Measurements from ENCODE around the gene COMMD1. TPM values are rescaled to one million over a fixed set of nuclear protein-coding genes. Genes with fewer than 3 reads are reported as not detected.

Gene COMMD1
- total RNA-seq, 1 donor from 2014 or later: 43.6 TPM

DNA sequence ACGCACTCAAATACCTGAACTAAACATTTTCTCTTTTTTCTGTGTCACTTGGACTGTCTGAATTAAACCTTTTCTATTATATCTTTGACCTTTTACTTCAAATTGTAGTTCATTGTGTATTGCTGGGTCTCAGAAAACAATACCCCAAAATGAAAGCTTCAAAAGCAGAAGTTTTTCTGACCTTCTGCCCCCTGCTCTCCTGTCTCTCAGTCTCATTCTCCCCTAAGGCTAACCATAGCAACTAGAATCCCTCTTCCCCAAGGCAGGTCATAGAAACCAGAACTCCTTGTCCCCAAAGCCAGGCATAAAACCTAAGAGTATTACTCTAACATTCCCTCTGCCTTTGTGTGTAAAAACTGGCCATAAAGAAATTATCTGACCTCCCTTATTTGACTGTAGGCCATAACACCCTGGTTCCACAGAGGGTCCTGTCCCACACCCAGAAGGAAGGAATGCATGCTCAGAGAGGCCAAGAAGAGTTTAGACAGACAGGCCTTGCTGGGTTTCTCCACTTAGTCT, 197.0 kb downstream of the COMMD1 start:
- Mint-ChIP-seq H3K27me3 (no peaks in the 10 kb centered on the region), H3K27ac (peak overlapping the region; percentile 10), H3K36me3 (peaks cover 4% of the 10 kb centered on the region), H3K4me3 (no peak overlapping the region), H3K9me3 (peaks cover 5% of the 10 kb centered on the region), H3K4me1 (ENCODE audit: unreplicated experiment) (peaks cover 21% of the 10 kb centered on the region)
- no peak for DNase-seq (ENCODE audit: extremely low spot score, unreplicated experiment)
- TF ChIP-seq, protein P1, sequence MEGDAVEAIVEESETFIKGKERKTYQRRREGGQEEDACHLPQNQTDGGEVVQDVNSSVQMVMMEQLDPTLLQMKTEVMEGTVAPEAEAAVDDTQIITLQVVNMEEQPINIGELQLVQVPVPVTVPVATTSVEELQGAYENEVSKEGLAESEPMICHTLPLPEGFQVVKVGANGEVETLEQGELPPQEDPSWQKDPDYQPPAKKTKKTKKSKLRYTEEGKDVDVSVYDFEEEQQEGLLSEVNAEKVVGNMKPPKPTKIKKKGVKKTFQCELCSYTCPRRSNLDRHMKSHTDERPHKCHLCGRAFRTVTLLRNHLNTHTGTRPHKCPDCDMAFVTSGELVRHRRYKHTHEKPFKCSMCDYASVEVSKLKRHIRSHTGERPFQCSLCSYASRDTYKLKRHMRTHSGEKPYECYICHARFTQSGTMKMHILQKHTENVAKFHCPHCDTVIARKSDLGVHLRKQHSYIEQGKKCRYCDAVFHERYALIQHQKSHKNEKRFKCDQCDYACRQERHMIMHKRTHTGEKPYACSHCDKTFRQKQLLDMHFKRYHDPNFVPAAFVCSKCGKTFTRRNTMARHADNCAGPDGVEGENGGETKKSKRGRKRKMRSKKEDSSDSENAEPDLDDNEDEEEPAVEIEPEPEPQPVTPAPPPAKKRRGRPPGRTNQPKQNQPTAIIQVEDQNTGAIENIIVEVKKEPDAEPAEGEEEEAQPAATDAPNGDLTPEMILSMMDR (conservative IDR thresholded peaks at IDR 0.05): no peak

DNA sequence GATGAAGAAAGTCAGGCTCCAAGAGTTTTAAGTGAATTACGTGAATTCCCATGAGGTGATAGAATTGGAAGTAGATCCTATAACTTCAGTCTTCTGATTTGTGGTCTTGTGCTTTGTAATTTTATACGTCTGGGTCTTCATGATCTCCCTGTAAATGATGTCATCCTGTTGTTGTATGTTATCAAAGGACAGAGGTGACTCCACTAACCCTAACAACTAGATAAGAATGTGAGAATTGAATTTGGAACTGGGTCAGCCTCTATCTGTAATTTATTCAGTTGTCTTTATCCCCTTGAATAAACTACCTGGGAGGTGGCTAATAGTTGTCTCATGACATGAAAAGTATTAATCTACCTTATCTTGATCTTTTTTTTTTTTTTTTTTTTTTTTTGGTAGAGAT, 204.1 kb downstream of the COMMD1 start:
- H3K4me3 Mint-ChIP-seq: no peak overlapping the region
- peaks cover 33% of the 10 kb centered on the region for H3K4me1 Mint-ChIP-seq (ENCODE audit: unreplicated experiment)
- TF ChIP-seq, protein P1 (conservative IDR thresholded peaks at IDR 0.05): no peak
- no peaks in the 10 kb centered on the region for H3K36me3 Mint-ChIP-seq
- DNase-seq (ENCODE audit: extremely low spot score, unreplicated experiment): no peak
- H3K27ac Mint-ChIP-seq: peak overlapping the region; percentile 3
- H3K9me3 Mint-ChIP-seq: no peaks in the 10 kb centered on the region
- H3K27me3 Mint-ChIP-seq: no peaks in the 10 kb centered on the region

DNA sequence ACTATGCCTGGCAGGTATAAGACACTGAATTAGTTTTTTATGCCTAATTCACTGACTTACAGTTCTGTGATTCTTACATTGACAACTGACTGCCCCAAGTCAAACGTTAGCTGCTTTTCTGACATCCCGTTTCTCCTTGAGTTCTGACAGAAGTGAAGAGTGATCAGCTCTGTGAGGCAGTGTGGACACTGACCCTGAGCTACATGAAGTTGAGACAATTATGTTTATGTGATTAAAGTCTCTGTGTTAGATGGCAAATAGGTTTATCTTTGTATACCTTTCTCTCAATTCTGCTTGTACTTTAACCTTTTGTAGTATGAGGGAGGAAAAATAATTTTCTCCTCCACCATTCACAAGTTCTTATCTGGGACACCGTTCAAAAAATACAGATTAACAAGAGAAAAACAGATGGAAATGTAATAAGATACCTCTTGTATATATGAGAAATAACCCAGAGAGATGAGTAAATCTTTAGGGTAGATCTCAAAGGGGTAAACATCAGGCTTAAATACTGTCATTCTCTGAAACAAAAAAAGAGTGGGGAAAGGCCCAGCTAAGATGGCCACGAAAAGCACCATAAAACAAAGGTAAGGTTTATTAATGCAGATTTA, 205.0 kb downstream of the COMMD1 start:
- Mint-ChIP-seq H3K27me3 (no peaks in the 10 kb centered on the region), H3K36me3 (no peaks in the 10 kb centered on the region), H3K4me3 (no peak overlapping the region), H3K4me1 (ENCODE audit: unreplicated experiment) (peaks cover 40% of the 10 kb centered on the region), H3K9me3 (no peaks in the 10 kb centered on the region), H3K27ac (peak overlapping the region; percentile 25)
- DNase-seq (ENCODE audit: extremely low spot score, unreplicated experiment): no peak
- TF ChIP-seq, protein P1 (conservative IDR thresholded peaks at IDR 0.05): no peak

GRCh38 chr2:62112179-62112578, 206.7 kb downstream of the COMMD1 start:
- TF ChIP-seq, protein P1 (conservative IDR thresholded peaks at IDR 0.05): no peak
- Mint-ChIP-seq H3K4me1 (ENCODE audit: unreplicated experiment) (peaks cover 45% of the 10 kb centered on the region), H3K9me3 (peaks cover 3% of the 10 kb centered on the region), H3K27ac (peak overlapping the region; percentile 45), H3K4me3 (peak overlapping the region; percentile 12), H3K36me3 (peaks cover 4% of the 10 kb centered on the region), H3K27me3 (no peaks in the 10 kb centered on the region)
- no peak for DNase-seq (ENCODE audit: extremely low spot score, unreplicated experiment)

- Mint-ChIP-seq H3K4me1 (ENCODE audit: unreplicated experiment) (peaks cover 44% of the 10 kb centered on the region), H3K36me3 (peaks cover 4% of the 10 kb centered on the region), H3K27me3 (no peaks in the 10 kb centered on the region), H3K27ac (peak overlapping the region; percentile 48), H3K9me3 (peaks cover 8% of the 10 kb centered on the region), H3K4me3 (no peak overlapping the region)
- no peak for DNase-seq (ENCODE audit: extremely low spot score, unreplicated experiment)
- TF ChIP-seq, protein P1 (conservative IDR thresholded peaks at IDR 0.05): no peak
These were observed 209.1 kb downstream of the COMMD1 start for GRCh38 chr2:62114564-62114963.

Measured in type B pancreatic cell (in vitro differentiated cells).